DND-41 (cell line): Measurements from ENCODE around the gene ANGPTL8.

Experiments
- ATAC-seq: fragments of 200-7000 bp; cut with Tn5 transposase; 3 replicates; pipeline ENCODE4 v1.9.1; 2021; ENCODE audit warnings: low read depth; ENCODE audit not compliant: insufficient read depth
- DNase-seq: peaks from one replicate; pipeline ENCODE4 v3.0.0-alpha.2; 2020
- H2AFZ ChIP-seq: 2 replicates; pipeline ENCODE4 v1.6.0; 2012; ENCODE audit warnings: low read depth, low read length
- H3K27ac ChIP-seq: 2 replicates; pipeline ENCODE4 v1.5.1; 2012; ENCODE audit warnings: low read length, inconsistent platforms
- H3K27me3 ChIP-seq: fragments of 200-600 bp; sonication (generic); 2 replicates; pipeline ENCODE4 v1.6.0; 2012; ENCODE audit warnings: low read length, mild to moderate bottlenecking, inconsistent platforms; ENCODE audit not compliant: insufficient read depth, poor library complexity
- H3K36me3 ChIP-seq: 2 replicates; pipeline ENCODE4 v1.5.1; 2012; ENCODE audit warnings: low read length, inconsistent platforms; ENCODE audit not compliant: insufficient read depth
- H3K4me1 ChIP-seq: 2 replicates; pipeline ENCODE4 v1.5.1; 2012; ENCODE audit warnings: mild to moderate bottlenecking, low read length; ENCODE audit not compliant: insufficient read depth
- H3K4me2 ChIP-seq: 2 replicates; pipeline ENCODE4 v1.6.0; 2012; ENCODE audit warnings: mild to moderate bottlenecking, moderate library complexity, low read length, inconsistent platforms; ENCODE audit not compliant: insufficient read depth
- H3K4me3 ChIP-seq, 2 experiments: fragments of 200-600 bp in 1 of 2; shearing (Covaris generic) in 1 of 2; 2 replicates each; pipeline ENCODE4 v1.5.1; 2012 to 2016; ENCODE audit warnings: inconsistent platforms in 2 of 2, low read length in 2 of 2, mild to moderate bottlenecking in 2 of 2, low read depth in 1 of 2, moderate library complexity in 1 of 2
- H3K79me2 ChIP-seq: 2 replicates; pipeline ENCODE4 v1.6.0; 2012; ENCODE audit warnings: low read length, inconsistent platforms; ENCODE audit not compliant: insufficient read depth
- H3K9ac ChIP-seq: 2 replicates; pipeline ENCODE4 v1.6.0; 2012; ENCODE audit warnings: low read depth, mild to moderate bottlenecking, inconsistent platforms, low read length, moderate library complexity
- H3K9me3 ChIP-seq: 2 replicates; pipeline ENCODE4 v1.5.1; 2012; ENCODE audit warnings: low read length, moderate library complexity, mild to moderate bottlenecking, inconsistent platforms; ENCODE audit not compliant: insufficient read depth, severe bottlenecking
- H4K20me1 ChIP-seq: 2 replicates; pipeline ENCODE4 v1.6.0; 2012; ENCODE audit warnings: low read length; ENCODE audit not compliant: insufficient read depth
- EZH2 ChIP-seq: IDR thresholded peaks from 3 replicates; pipeline ENCODE4 v1.6.1; 2012; ENCODE audit warnings: borderline replicate concordance, low read depth, mild to moderate bottlenecking, moderate library complexity, low read length, inconsistent platforms; ENCODE audit not compliant: severe bottlenecking
- TF ChIP-seq, protein P1 (sequence below): IDR thresholded peaks from 2 replicates; pipeline ENCODE4 v1.5.1; 2012; ENCODE audit warnings: borderline replicate concordance, low read length, moderate library complexity, mild to moderate bottlenecking; ENCODE audit not compliant: poor library complexity, severe bottlenecking; ENCODE audit errors: extremely low read depth

ANGPTL8 gene

DNA sequence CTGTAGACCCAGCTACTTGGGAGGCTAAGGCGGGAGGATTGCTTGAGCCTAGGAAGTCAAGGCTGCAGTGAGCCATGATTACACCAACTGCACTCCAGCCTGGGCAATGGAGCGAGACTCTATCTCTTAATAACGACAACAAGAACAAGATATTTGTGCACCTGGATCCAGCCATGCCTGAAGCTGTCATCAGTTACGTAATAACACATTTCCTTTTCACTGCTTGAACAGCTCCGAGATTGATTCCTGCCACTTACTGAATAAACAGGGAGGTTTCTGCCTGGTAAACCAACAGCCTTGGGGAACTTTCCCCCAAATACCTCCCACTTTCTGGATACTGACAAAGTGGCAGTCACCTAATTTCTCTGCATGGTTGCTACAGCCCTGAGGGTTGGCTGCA, 47.5 kb upstream of the ANGPTL8 start:
- no peak for TF ChIP-seq EZH2
- TF ChIP-seq, protein P1, sequence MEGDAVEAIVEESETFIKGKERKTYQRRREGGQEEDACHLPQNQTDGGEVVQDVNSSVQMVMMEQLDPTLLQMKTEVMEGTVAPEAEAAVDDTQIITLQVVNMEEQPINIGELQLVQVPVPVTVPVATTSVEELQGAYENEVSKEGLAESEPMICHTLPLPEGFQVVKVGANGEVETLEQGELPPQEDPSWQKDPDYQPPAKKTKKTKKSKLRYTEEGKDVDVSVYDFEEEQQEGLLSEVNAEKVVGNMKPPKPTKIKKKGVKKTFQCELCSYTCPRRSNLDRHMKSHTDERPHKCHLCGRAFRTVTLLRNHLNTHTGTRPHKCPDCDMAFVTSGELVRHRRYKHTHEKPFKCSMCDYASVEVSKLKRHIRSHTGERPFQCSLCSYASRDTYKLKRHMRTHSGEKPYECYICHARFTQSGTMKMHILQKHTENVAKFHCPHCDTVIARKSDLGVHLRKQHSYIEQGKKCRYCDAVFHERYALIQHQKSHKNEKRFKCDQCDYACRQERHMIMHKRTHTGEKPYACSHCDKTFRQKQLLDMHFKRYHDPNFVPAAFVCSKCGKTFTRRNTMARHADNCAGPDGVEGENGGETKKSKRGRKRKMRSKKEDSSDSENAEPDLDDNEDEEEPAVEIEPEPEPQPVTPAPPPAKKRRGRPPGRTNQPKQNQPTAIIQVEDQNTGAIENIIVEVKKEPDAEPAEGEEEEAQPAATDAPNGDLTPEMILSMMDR = no peak
- H3K4me1 ChIP-seq = peaks cover 7% of the 10 kb centered on the region
- no peak overlapping the region for H3K4me2 ChIP-seq
- H2AFZ ChIP-seq = no peak overlapping the region
- H4K20me1 ChIP-seq = no peaks in the 10 kb centered on the region
- H3K27ac ChIP-seq = no peak overlapping the region
- no peaks in the 10 kb centered on the region for H3K79me2 ChIP-seq
- H3K27me3 ChIP-seq = no peaks in the 10 kb centered on the region
- no peak for ATAC-seq
- no peak for DNase-seq
- H3K36me3 ChIP-seq = no peaks in the 10 kb centered on the region
- H3K9ac ChIP-seq = no peak overlapping the region
- no peak overlapping the region for H3K4me3 ChIP-seq
- H3K9me3 ChIP-seq = no peaks in the 10 kb centered on the region

DNA sequence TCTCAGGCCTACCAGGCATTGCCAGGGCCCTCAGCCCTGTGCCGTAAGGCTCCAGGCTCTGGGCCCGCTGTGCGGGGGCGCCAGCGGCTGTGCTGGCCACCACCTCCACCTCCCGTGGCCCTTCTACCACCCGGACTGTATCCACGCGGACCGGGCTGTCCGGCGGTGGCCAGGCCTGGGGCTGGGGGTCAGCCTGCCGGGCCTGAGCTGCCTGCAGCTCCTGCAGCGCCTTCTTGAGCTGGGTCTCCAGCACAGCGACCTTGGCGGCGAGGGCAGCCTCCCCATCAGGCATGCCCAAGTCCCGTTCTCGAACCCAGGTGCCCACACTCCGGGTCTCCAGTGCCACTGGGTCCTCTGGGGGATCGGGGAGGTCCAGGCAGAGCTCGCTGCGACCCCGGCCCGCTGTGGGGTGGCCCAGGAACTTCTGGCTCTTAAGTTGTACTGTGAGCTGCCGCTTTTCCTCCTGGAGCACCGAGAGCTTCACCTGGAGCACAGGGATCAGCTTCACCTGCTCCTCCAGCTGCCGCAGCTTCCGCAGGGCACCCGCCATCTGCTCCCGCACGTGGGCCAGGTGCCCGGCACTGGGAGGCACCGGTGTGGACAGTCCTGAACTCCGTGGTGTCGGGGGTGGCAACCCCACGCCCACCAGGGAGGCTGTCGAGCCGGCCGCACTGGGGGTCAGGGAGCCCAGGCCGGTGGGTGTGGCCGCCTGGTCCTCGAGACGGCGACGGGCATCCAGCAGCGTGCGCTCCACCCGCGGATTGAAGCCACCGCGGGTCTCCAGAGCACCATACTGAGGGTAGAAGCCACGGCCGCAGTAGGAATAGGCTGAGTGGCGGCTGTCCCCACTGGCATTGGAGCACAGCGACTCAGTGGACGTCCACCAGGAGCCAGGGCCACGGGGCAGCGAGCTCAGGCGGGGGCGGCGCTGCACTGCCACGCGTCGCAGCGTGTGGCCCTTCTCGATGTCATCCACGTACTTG, 46.2 kb upstream of the ANGPTL8 start:
- no peak overlapping the region for H3K27ac ChIP-seq
- DNase-seq (no peak), ATAC-seq (no peak)
- H3K79me2 ChIP-seq = no peaks in the 10 kb centered on the region
- H3K4me3 ChIP-seq = no peak overlapping the region
- H2AFZ ChIP-seq = no peak overlapping the region
- no peaks in the 10 kb centered on the region for H3K9me3 ChIP-seq
- no peaks in the 10 kb centered on the region for H3K27me3 ChIP-seq
- H3K4me1 ChIP-seq = peaks cover 16% of the 10 kb centered on the region
- no peaks in the 10 kb centered on the region for H4K20me1 ChIP-seq
- H3K36me3 ChIP-seq = no peaks in the 10 kb centered on the region
- H3K4me2 ChIP-seq = no peak overlapping the region
- no peak for TF ChIP-seq EZH2
- TF ChIP-seq, protein P1 = no peak
- no peak overlapping the region for H3K9ac ChIP-seq

DNA sequence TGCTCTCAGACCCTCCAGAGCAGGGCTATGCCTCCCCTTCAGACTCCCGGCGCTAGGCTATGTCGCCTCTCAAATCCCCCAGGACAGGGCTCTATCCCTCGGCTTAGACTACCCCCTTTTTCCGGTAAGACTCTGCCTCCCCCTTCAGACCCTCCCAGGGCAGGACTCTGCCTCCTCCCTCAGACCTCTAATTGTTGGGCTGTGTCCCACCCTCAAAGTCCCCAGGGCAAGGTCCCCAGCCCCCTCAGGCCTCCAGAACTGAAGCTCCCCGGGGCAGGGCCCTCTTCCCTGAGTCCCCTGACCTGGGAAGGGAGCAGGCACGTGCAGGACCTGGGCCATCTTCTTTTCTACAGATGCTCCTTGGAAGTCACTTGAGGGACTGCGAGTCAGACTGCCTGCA, 45.2 kb upstream of the ANGPTL8 start:
- H3K79me2 ChIP-seq = no peaks in the 10 kb centered on the region
- H4K20me1 ChIP-seq = no peaks in the 10 kb centered on the region
- H3K27me3 ChIP-seq = no peaks in the 10 kb centered on the region
- TF ChIP-seq, protein P1 = no peak
- TF ChIP-seq EZH2 = no peak
- no peak overlapping the region for H3K9ac ChIP-seq
- H3K9me3 ChIP-seq = no peaks in the 10 kb centered on the region
- H3K4me2 ChIP-seq = no peak overlapping the region
- H3K4me3 ChIP-seq = no peak overlapping the region
- ATAC-seq = no peak
- no peak for DNase-seq
- no peak overlapping the region for H2AFZ ChIP-seq
- no peaks in the 10 kb centered on the region for H3K36me3 ChIP-seq
- peaks cover 16% of the 10 kb centered on the region for H3K4me1 ChIP-seq
- no peak overlapping the region for H3K27ac ChIP-seq
